ENCODE measurements around the gene CLEC9A.

Gene CLEC9A

DNA sequence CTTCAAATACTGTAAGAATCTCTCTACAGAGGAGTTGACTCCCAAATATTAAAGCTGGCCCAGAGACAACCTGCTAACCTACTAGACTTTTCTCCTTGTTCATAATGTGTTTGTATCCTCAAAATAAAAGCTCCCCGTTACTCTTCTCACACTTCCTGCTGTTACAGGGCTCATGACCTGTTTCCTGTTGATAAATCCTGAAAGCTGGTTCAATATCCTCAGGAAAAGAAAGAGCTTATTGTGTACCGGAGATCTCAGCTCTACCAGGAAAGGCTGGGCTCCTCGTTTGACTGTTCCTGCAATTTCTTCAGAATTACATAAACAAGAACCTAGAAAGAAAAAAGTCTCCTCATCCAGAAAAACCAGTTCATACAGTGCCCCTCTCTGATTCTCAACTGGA lies 37.5 kb downstream of the CLEC9A start:
- no peak for DNase-seq

DNA sequence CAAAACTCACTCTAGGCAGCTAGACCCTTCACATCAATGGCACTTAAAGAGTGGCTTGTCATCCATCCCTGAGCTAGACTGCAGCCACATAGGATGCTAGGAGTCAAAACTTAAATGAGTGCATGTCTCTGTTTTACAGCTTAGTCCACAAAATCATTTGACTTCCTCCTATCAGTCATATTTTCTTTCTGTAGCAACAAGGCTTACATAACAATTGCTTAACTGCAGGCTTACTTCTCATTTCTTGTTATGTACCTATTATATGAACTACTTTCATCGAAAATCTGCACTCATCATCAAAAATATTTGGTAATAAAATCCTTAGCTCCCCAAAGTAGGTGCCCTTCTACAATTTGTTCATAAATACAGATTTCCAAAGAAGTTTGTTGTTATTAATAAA lies 38.2 kb downstream of the CLEC9A start:
- no peak for DNase-seq

DNA sequence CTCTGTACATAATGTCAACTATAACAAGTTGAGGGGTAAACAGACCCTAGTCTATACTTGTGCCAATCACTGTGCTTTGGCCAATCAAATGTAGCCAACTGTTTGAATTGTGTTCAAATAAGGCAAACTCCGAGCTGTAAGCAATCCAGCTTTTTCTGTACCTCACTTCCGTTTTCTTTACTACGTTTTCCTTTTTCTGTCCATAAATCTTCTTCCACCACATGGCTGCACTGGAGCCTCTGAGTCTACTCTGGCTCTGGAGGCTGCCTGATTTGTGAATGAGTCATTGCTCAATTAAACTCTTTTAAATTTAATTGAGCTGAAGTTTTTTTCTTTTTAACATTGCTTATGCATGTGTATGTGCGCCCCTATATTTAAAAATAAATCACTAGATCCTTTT lies 38.6 kb downstream of the CLEC9A start:
- DNase-seq: no peak

DNA sequence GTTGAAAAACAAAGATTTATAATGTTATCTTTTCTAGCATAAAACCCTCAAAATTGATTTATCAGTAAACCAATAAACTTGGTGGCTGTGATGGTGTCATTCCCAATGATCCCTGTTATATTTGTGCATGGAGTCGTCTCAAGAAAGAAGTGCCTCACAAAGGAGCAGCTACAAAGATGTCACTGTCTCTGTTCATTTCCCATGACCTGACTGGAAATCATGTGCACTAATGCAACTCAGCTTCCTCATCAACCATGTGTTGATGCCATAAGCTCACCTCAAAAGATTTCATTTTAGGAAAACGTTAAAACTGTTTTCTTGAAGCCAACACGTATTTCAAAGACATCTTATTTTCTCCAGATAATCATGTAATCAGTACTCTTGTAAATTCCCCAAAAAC lies 39.5 kb downstream of the CLEC9A start:
- no peak for DNase-seq

DNA sequence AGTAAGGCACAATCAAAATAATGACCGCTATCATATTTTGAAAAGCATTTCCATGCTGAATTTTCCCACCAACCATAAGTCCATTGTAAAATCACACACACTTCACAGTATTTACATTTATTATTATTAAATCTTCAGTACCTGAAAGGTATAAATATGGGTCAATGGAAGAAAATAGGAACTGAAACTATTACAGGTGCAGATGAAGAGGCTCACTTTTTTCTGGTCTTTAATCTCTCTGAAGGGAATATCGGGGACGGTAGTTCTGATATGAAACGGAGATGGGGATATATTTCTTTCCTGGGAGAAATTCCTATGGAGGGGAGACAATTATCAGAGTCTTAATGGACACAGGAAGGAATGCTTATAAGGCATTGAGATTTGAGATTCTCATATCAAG lies 39.9 kb downstream of the CLEC9A start:
- DNase-seq: no peak

DNA sequence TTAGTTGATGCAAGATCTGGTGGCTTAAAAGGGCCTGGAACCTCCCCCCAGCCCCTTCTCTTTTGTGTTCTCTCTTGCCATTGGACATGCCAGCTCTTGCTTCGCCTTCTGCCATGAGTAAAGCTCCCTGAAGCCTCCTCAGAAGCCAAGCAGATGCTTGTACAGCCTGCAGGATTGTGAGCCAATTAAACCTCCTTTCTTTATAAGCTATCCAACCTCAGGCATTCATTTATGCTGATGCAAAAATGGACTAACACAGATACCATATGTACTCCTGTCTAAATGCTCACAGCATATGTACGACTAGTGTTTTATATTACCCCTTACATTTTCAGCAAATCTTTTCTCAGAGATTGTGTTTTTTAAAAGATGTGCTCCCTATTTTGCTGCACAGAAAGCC lies 41.6 kb downstream of the CLEC9A start:
- DNase-seq: no peak

DNA sequence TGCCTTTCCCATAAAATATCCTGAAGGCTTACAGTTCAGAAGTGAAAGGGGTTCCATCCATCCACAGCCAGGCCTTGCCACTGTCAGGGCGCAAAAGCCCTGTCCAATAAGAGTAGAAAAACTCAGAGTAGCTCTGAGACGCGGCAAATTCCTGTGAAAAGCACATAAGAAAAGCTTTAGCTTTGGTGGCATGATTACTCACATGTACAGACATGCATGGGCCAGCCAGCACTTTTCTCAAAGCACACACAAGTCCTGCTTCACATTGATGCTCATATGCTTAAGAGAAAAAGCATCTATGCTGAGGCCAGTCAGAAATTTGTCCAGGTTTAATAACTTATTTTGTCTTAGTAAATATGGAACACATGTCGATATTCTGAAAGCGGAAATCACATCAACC lies 42.8 kb downstream of the CLEC9A start:
- no peak for DNase-seq

DNA sequence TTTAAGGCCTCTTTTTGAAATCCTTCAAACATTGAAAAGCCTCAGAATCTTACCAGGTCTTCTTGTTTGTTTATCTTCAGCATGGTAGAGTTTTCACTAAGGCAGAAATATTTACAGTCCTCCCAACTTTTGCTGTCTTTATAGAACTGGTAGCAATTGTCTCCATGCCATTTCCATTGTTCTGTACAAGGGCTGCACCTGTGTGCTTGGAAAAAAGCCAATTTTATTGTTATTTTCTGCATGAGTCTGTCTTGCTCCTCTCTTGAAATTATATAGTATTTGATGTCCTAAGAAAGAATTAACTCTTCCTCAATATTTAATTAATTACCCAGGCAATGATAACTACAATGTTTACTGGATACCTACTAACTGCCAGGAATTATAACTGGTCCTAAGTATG lies 45.0 kb downstream of the CLEC9A start:
- DNase-seq: no peak

DNA sequence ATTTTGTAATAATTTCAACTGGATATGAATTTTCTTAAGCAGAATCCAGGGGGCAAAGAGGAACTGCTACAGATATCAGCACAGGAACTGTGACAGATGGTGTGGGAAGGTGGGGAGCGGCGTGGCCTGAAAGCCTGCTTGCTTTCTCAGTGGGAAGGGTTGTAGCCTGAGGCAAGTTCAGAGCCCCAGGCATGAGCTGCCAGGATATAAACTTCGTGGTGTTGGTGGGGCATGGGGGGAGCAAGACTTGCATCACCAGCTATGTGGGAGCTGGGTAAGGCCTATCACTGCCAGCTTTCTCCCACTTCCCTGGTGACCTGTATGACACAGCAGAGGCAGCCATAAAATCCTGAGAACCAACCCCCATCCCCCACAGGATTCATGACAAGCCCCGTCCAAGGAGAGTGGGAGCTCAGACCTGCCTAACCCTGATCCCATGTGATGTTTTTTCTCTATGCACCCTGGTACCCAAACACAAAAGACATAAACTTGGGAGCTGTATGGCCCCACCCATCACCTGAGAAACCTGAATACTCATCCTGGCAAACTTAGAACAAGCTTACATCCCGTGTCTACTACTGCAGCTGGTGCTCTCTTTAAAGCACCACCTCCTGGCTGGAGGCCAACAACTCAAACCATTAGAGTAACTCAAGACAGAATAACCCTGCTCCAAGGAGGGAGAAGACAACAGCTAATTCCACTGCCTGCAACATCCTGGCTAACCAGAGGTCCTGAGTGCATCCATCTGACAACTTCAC lies 51.8 kb downstream of the CLEC9A start:
- DNase-seq: no peak

DNA sequence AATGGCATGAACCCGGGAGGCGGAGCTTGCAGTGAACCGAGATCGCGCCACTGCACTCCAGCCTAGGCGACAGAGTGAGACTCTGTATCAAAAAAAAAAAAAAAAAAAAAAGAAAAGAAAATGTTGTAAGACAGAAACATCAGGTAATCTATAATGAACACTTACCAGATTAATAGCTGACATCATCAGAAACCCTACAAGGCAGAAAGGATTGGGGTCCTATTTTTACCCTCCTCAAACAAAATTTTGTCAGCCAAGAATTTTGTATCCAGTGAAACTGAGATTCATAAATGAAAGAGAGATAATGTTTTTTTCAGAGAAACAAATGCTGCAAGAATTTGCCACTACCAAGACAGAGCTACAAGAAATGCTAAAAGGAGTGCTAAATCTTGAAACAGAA lies 54.3 kb downstream of the CLEC9A start:
- no peak for DNase-seq

DNA sequence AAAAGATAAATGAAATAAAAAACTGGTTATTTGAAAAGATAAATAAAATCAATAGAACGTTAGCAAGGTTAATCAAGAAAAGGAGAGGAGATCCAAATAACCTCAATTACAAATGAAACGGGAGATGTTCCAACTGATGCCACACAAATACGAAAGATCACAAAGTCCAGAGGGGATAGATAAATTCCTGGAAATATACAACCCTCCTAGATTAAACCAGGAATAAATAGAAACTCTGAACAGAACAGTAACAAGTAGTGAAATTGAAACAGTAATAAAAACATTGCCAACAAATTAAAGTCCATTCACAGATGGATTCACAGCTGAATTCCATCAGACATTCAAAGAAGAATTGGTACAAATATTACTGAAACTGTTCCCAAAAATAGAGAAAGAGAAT lies 55.9 kb downstream of the CLEC9A start:
- DNase-seq: no peak

DNA sequence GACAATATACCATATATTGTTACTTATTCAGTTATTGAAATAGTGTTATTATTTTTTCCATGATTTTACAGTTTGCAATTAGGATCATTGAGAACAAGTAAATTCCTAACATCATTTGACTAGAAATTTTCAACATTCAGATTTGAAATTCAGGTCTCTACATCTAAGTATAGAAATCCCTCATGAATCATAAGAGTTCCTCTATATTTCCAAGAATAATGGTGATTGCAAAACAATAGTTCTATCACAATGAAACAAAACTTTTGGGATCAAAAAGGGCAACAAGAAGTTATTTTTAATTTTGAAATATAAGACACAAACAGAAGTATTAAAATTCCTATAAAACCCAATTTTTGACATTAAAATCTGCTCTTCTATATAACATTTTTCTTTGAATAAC lies 57.5 kb downstream of the CLEC9A start:
- DNase-seq: no peak

DNA sequence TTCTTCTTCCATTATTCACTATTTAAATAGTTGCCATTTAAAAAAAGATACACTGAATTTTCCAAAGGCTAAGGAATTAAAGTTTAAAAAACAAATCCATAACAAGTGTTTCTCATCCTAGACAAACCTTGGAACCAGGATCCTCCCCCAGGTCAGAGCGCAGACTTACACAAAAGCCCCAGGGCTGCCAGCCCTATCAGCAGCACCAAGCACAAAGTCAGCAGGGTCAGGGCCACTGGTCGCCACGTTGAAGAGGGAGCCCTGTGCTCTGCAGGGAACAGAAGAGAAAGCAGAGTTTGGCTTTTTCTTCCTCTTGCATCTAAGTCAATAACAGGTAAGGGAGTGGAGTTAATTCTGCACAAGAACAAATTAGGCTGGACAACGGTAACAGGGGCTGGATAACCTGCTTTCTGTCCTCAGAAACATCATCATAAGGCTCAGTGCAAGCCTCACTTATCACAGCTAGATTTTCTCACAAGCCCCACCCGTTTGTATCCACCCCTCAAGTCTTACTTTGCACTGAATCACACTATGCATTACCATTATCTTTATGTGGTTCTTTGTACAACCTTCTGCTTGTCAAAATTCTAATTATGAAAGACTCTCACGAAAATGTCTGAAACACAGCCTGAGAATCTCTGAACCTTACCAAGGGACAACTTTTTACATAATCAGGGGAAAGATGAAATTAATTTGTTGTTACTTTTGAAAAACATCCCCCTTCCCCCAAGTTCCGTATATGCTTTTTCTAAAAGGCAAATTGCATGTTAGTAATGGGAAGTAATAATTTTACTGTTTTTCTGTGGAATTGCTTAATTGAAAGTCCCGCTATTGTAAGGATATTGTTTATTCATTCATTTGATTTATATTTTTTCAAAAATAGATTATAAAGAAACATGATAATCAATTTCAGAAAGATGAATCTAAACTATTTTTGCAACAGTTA lies 58.7 kb downstream of the CLEC9A start:
- no peak for DNase-seq

DNA sequence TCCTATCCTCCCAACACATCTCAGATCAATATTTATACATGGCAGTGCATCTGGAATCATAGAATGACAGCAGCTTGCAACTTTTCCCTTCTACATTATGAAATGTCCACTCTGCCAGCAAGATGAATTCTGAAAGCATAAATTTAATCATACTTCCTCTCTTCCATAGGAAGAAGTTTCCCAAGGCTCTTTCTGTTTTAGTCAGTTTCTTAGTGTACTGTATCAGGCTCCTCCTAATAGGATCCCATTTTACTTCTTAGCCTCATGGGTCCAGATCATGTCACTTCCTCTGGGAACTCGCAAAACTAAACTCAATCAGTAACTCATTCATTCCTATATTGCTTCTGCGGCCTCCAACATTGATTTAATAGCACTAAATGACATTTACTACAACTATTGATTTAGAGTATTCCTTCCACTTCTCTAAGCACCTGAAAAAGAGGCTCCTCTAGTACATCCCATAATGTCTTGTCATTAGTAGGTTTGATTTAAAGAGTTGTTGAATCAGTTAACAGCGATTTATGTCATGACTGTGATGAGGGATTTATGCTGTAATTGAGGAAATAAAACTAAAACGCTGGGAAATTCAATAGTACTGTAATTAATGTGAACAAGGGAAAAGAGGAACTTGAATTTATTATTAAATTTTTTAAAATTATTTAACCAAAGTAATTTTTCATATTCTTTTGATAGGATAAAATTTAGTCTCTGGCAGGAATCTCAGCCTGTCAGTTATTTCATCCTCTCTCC lies 64.3 kb downstream of the CLEC9A start:
- DNase-seq: no peak

DNA sequence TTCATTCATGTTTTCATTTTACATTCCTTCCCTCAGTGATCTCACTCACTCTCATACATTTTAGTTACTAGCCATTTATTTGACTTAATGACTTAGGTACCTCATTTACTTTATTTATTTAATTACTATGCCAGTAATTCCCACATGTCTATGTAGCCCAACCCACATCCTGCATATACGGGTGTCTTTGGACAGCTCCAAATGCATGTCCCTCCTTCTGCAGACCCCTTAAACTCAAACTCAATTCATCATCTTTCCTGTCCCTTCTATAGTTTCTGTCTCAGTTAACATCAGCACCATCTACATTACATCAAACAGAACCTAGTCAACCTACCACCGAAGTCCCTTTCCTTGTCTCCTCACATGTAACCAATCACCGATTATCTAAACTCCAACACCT lies 65.5 kb downstream of the CLEC9A start:
- no peak for DNase-seq

DNA sequence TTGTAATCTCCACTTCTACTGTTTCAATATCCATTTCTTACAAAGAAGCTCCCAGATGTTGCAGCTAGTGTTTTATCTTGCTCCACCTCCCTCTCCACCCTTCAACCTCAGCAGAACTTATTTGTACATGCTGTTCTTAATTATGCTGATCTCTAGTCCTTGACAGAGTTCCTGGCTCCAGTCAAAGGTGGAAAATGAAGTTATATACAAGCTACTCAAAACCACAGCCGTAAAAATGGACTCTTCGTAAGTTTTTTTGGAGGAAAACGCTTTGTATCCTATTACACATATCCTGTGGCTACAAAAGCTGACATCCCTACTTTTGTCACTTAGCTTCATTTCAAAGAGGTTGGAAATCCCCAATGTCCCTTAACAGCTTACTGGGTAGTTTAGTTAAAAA lies 67.0 kb downstream of the CLEC9A start:
- no peak for DNase-seq

DNA sequence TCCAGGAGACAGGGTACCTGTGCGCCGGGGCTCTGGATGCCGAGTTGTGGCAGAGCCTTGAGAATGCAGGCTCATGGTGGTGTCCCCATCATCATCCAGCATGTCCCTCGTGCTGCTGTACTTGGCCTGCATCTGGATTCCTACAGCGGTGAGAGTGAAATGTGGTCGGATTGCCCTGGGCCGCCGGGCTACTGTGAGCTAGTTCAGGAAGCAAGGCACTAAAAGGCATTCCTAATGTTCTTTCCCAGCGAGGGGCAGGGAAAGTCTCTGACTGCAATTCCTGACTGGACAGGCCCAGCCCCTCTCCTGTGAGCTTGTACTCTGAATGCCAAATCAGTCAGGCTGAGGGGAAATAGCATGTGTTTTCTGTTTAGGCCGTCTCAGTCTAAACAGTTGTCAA lies 68.3 kb downstream of the CLEC9A start, which contains the start of gene CLEC1A:
Gene CLEC1A (minus strand): TSS at position 195 of the 400 bp plus-strand sequence. CDS start 63 bp downstream, at position 132.
- DNase-seq: no peak

DNA sequence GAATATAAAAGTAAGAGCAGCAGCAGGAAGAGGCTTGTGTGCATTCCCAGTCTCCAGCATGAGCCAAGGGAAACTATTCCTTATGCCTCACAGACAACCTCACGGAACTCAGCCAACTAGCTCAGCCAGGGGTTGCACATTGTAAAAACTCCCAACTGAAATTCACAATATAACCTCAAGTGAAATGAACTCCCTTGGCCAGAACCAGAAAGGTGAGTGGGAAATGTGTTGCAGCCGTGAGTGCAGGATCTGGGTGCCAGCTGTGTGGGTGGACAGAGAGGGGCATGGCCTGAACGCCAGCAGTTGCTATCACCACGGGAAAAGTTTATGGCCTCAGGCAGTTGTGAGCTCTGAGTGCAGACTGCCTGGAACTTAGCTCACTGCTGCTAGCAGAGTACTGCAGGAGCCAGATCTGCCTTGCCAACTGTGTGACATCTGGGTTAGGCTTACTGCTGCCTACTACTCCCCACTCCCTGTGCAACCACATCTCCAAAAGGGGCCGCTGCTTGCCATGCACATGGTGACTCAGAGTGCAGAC lies 70.6 kb downstream of the CLEC9A start:
- DNase-seq: no peak

DNA sequence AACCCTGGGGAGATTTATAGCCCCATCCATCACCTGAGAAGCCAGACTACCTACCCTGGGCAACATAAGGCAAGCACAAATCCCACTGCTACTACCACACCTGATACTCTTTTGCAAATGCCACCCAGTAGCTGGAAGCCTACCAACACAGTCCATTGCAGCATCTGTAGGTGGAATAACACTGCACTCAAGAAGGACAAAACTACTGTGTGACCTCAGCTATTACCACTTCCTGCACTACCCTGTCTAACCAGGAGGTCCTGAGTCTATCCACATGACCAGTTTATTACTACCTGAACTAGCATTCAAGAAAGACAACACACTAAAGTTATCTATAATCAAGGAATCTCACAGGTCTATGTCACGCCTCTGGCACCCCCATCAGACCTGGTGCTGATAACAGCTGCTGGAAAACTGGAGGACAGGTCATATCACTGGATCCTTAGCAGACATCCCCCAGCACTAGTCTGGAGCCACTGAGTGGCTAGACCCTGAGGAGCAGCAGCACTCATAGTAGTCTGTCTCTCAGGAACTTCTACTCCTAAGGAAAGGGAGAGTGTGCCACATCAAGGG lies 71.3 kb downstream of the CLEC9A start:
- no peak for DNase-seq

DNA sequence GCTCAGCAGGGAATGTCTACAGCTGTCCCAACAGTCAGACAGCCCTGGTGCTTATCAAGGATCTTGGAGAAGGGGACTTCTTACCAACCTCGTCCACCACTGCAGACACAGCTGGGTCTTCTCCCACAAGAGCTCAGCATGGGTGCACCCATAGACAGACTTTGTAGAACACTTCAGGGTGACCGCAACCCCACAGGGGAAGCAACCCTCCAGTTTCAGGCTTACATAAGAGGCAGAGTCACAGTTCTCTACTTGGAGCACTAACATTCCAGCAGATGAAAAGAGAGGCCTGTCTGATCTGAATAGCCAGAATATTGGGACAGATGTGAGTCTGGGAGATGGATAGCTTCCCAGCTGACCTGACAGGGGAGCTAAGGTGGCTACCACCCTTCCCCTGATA lies 71.8 kb downstream of the CLEC9A start:
- DNase-seq: no peak

DNA sequence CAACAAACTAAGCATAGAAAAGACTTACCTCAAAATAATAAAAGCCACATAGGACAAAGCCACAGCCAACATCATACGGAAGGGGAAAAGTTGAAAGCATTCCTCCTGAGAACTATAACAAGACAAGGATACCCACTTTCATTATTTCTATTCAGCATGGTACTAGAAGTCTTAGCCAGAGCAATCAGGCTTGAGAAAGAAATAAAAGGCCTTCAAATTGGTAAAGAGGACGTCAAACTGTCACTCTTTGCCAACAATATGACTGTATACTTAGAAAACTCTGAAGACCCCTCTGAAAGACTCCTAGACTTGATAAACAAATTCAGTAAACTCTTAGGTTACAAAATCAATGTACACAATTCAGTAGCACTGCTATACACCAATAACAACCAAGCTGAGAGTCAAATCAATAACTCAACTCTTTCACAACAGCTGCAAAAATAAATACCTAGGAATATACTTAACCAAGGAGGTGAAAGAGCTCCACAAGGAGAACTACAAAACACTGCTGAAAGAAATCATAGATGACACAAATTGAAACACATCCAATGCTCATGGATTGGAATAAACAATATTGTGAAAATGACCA lies 79.9 kb downstream of the CLEC9A start:
- no peak for DNase-seq

DNA sequence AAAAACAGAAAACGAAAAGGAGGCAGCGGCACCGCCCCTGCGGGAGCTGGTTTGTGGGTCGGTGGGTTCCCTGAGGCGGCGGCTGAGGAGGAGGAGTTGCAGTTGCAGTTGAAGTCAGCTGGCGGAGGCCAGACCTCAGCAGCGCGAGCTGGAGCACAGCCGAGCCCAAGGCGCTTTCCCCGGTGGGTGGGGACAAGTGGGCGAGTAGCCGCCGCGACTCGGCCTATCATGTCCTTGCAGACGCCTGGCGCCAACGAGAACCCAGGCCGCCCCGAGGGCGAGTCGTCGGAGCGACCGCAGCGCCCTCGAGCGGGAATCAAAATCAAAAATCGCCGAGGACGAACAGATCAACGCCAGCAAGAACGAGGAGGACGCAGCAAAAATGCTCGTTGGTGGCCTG lies 81.0 kb downstream of the CLEC9A start:
- DNase-seq: no peak
